NT2/D1 (cell line): Measurements from ENCODE around the gene SELENOO.
A peak's percentile ranks its signal among the peaks of the same experiment; 100 is the strongest.

ENCODE experiments used
- DNase-seq: peaks from one replicate; pipeline ENCODE4 v3.0.0-alpha.2; 2011; ENCODE audit warnings: low read depth, low spot score
- H3K27me3 ChIP-seq: 2 replicates; pipeline ENCODE4 v1.6.0; 2011; ENCODE audit warnings: mild to moderate bottlenecking; ENCODE audit not compliant: insufficient read length, insufficient read depth
- H3K36me3 ChIP-seq: 2 replicates; pipeline ENCODE4 v1.6.1; 2011; ENCODE audit warnings: mild to moderate bottlenecking, low read length, mixed read lengths; ENCODE audit not compliant: insufficient read depth, insufficient read length
- H3K4me1 ChIP-seq: 2 replicates; pipeline ENCODE4 v1.5.1; 2011; ENCODE audit not compliant: insufficient read depth, insufficient read length
- H3K4me3 ChIP-seq: 2 replicates; pipeline ENCODE4 v1.5.1; 2011; ENCODE audit warnings: low read depth; ENCODE audit not compliant: insufficient read length
- H3K9ac ChIP-seq: 2 replicates; pipeline ENCODE4 v1.6.0; 2011; ENCODE audit warnings: low read depth; ENCODE audit not compliant: insufficient read length
- H3K9me3 ChIP-seq: 2 replicates; pipeline ENCODE4 v1.5.1; 2011; ENCODE audit warnings: mild to moderate bottlenecking, low read length; ENCODE audit not compliant: insufficient read depth
- SUZ12 ChIP-seq: IDR thresholded peaks from 2 replicates; pipeline ENCODE4 v1.6.1; 2011; ENCODE audit not compliant: insufficient read length, insufficient read depth; ENCODE audit errors: extremely low read depth
- YY1 ChIP-seq: IDR thresholded peaks from 2 replicates; pipeline ENCODE4 v1.6.1; 2011; ENCODE audit not compliant: insufficient read length, insufficient read depth
- ZNF274 ChIP-seq: IDR thresholded peaks from 2 replicates; pipeline ENCODE4 v1.6.1; 2011; ENCODE audit warnings: mild to moderate bottlenecking, low read depth, low read length

Gene SELENOO

GRCh38 chr22:50249341-50250248 lies 48.8 kb downstream of the SELENOO start:
- no peaks in the 10 kb centered on the region for H3K9me3 ChIP-seq
- H3K27me3 ChIP-seq = no peaks in the 10 kb centered on the region
- H3K9ac ChIP-seq = peak overlapping the region; percentile 54
- peaks cover 24% of the 10 kb centered on the region for H3K4me1 ChIP-seq
- peak overlapping the region; percentile 78 for H3K4me3 ChIP-seq
- DNase-seq = no peak
- H3K36me3 ChIP-seq = peaks cover 38% of the 10 kb centered on the region
- no peak for TF ChIP-seq YY1
- no peak for TF ChIP-seq ZNF274
- no peak for TF ChIP-seq SUZ12

GRCh38 chr22:50250249-50250554 lies 49.4 kb downstream of the SELENOO start:
- no peak for DNase-seq
- Histone ChIP-seq H3K36me3 (peaks cover 38% of the 10 kb centered on the region), H3K9me3 (no peaks in the 10 kb centered on the region), H3K9ac (peak overlapping the region; percentile 54), H3K4me3 (peak overlapping the region; percentile 78), H3K4me1 (peaks cover 24% of the 10 kb centered on the region), H3K27me3 (no peaks in the 10 kb centered on the region)
- TF ChIP-seq YY1 (no peak), SUZ12 (no peak), ZNF274 (no peak)

GRCh38 chr22:50250555-50251476 lies 50.0 kb downstream of the SELENOO start, which contains the start of gene HDAC10:
TSS of gene HDAC10 (minus strand) at chr22:50251265. CDS start at chr22:50251032, 233 bp downstream.
- H3K36me3 ChIP-seq = peaks cover 34% of the 10 kb centered on the region
- H3K4me3 ChIP-seq = peak within 1 kb of the TSS; percentile 78
- TF ChIP-seq YY1 = no peak
- TF ChIP-seq ZNF274 = no peak
- no peak for TF ChIP-seq SUZ12
- peak within 1 kb of the TSS; percentile 91 for H3K9ac ChIP-seq
- DNase-seq = peak; percentile 64
- no peaks in the 10 kb centered on the region for H3K27me3 ChIP-seq
- peaks cover 20% of the 10 kb centered on the region for H3K4me1 ChIP-seq
- H3K9me3 ChIP-seq = no peaks in the 10 kb centered on the region

- no peaks in the 10 kb centered on the region for H3K27me3 ChIP-seq
- DNase-seq = no peak
- H3K9ac ChIP-seq = peak overlapping the region; percentile 70
- peaks cover 19% of the 10 kb centered on the region for H3K4me1 ChIP-seq
- H3K4me3 ChIP-seq = peak overlapping the region; percentile 36
- no peaks in the 10 kb centered on the region for H3K9me3 ChIP-seq
- TF ChIP-seq SUZ12 (no peak), YY1 (no peak), ZNF274 (no peak)
- peaks cover 30% of the 10 kb centered on the region for H3K36me3 ChIP-seq
Observed at GRCh38 chr22:50251477-50252081, 50.8 kb downstream of the SELENOO start.

GRCh38 chr22:50252082-50253045 lies 51.6 kb downstream of the SELENOO start:
- no peak for DNase-seq
- H3K9me3 ChIP-seq = no peaks in the 10 kb centered on the region
- TF ChIP-seq SUZ12 (no peak), ZNF274 (no peak), YY1 (no peak)
- H3K36me3 ChIP-seq = peaks cover 23% of the 10 kb centered on the region
- H3K9ac ChIP-seq = peak overlapping the region; percentile 70
- no peaks in the 10 kb centered on the region for H3K27me3 ChIP-seq
- H3K4me3 ChIP-seq = no peak overlapping the region
- peaks cover 19% of the 10 kb centered on the region for H3K4me1 ChIP-seq

- Histone ChIP-seq H3K27me3 (no peaks in the 10 kb centered on the region), H3K9ac (no peak overlapping the region), H3K36me3 (peaks cover 15% of the 10 kb centered on the region), H3K4me1 (peaks cover 19% of the 10 kb centered on the region), H3K4me3 (no peak overlapping the region), H3K9me3 (no peaks in the 10 kb centered on the region)
- DNase-seq = no peak
- no peak for TF ChIP-seq YY1
- TF ChIP-seq ZNF274 = no peak
- TF ChIP-seq SUZ12 = no peak
Observed at GRCh38 chr22:50253046-50253915, 52.5 kb downstream of the SELENOO start.
